Endometrial microvascular endothelial cells (primary cell): ENCODE measurements around the gene MMP24. TPM values are rescaled to one million over a fixed set of nuclear protein-coding genes. Genes with fewer than 3 reads are reported as not detected.

Source experiments
- in situ Hi-C: cut with HindIII; loops from 2 replicates; pipeline ENCODE4 v1.10.0; 2017; ENCODE audit warnings: low sequenced_read_pairs, low pct_unique_long_range_greater_than_20kb; ENCODE audit errors: inconsistent ontology term
- total RNA-seq: library from RNA; depleted of rRNA; stranded (reverse); fragments of >200 nt; gene quantifications from one replicate; pipeline ENCODE4 v1.2.3, GENCODE V29; 2015; ENCODE audit errors: inconsistent ontology term

MMP24 gene
- total RNA-seq, 1 donor from 2014 or later: 0.09 TPM

DNA sequence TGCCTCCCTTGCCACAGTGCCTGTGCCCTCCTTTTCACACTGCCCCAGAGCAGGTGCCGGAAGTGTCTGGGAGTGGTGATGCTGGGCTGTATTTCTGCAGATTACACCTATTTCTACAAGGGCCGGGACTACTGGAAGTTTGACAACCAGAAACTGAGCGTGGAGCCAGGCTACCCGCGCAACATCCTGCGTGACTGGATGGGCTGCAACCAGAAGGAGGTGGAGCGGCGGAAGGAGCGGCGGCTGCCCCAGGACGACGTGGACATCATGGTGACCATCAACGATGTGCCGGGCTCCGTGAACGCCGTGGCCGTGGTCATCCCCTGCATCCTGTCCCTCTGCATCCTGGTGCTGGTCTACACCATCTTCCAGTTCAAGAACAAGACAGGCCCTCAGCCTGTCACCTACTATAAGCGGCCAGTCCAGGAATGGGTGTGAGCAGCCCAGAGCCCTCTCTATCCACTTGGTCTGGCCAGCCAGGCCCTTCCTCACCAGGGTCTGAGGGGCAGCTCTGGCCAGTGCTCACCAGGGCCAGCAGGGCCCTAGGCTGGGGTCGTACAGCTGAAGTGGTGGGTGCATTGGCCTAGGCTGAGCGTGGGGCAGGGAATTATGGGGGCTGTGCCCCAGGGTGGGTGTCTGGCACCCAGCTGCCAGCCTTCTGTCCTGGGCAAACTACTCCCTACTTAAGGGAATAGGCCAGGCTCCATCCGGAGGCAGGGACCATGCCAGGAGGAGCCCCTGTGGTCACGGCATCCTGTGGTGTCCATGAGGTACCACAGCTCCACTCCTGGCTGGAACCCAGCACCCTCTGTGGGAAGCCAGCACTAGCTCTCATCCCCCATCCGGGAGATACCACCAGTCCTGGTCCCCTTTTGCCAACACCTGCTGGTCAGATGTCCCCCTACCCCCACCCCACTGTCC is 47.9 kb downstream of the MMP24 start:
- in situ Hi-C loops: no loop called here

DNA sequence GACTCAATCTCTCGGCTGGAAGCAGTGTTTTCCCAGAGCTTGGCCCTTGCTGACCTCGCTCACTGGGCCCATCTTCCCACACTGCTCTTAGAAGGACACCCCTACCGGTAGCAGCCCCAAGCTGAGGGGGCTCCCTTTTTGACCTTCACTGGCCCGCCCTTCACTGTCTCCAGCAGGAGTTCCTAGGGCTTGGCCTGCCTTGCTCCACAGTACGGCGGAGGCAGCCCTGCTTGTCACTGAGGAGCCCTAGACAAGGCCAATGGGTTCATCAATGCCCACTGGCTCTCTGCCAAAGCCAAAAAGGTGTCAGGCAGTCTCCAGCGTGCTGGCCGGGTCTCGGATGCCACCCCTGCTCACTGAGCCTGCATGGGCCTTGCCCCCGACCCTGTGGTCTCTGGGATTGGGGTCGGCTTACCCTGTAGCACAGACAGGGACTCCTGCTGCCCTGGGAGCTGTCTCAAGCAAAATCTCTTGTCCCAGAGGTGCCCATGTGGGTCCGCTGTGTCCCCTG is 49.3 kb downstream of the MMP24 start:
- in situ Hi-C loops: no loop called here

DNA sequence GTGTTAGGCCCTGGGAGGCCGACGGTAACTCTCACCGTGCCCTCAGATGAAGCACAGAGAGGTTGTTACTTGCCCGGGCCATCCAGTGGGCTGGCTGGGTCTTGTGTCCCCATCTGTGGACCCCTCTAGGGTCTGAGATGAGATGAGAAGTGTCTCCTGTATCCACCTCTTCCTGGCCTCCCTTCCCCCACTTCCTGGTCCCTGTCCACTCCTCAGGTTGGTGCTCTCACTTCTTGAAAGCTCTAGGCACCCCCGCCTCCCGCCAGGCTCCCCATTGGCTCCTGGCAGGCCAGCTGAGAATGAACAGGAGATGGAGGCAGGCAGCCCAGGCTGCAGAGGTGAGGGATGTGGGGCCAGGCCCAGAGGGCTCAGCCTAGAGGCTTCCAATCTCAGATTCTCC is 49.9 kb downstream of the MMP24 start:
- in situ Hi-C loops: no loop called here

DNA sequence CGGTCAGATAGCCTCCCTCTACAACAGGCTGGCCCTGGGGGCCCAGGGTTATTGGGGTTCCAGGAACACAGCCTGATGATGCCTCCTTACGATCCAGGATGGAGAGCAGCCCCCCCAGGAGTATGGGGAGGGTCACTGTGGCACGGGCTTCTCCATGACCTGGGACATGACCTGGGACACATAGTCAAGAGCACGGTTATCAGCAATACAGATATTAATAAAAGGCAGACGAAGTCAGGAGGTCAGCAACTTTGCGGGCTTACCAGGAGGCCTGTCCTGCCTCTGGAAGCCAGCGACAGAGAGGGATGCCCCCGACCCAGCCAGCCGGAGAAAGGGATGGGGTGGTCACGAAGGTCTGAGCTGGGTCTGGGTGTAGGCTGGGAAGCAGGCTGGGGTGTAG is 50.6 kb downstream of the MMP24 start:
- in situ Hi-C loops: no loop called here

DNA sequence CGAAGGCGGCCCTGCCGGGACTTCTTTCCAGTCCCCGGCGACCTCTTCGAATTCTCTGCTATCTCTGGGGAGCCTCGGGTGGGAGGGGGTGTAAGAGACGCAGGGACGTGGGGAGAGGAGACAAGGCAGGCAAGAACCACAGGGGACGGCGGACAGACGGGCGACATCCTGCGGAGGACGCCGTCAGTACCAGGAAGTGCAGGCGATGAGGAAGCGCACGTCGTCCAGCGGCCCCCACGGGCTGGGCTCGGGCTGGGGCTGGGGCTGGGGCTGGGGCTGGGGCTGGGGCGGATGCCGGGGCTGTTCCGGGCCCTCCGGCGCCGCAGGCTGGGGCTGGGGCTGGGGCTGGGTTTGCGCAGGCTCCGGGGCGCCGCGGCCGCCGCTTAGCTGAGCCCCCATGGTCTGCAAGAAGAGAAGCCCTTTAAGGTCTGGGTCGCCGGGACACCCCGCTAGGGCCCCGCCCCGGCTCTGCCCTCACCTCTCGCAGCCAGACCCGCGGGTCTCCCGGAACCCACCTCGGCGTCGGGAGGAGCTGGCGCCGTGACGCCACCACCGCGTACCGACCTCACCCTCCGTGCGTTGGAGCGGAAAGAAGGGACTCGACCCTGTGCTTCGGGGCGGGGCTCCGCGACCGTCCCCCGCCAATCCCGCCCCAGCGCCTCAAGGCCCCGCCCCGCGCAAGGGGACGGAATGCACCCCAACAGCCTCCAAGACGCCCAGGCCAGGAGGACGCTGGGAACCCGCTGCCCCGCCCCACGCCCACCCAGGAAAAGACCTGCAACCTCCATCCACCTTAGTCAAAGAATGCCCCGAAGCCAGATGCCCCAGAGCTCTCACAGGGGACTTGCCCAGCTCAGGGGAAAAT is 51.3 kb downstream of the MMP24 start, which contains the start of gene MMP24OS:
MMP24OS (minus strand) TSS at position 592 of the 865 bp plus-strand sequence; CDS start at position 399, 193 bp downstream.
- in situ Hi-C loops: no loop called here

DNA sequence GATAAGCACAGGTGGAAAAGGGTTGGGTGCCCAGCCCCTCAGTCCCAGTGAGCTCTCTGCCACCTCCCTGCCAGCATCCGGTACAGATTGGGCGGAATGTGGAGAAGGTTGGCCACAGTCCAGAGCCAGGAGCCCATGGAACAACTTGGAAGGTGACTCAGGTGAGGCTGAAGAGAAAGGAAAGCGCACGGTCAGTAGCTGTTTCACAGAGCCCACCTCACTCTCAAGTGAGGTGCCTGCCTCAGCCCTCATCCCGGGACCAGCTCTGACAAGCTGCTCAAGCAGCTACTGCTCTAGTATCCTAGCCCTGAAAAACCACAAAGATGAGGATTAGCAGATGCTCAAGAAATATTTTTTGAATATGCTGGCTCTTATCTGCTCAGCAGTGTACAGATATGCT is 52.5 kb downstream of the MMP24 start:
- in situ Hi-C loops: no loop called here

DNA sequence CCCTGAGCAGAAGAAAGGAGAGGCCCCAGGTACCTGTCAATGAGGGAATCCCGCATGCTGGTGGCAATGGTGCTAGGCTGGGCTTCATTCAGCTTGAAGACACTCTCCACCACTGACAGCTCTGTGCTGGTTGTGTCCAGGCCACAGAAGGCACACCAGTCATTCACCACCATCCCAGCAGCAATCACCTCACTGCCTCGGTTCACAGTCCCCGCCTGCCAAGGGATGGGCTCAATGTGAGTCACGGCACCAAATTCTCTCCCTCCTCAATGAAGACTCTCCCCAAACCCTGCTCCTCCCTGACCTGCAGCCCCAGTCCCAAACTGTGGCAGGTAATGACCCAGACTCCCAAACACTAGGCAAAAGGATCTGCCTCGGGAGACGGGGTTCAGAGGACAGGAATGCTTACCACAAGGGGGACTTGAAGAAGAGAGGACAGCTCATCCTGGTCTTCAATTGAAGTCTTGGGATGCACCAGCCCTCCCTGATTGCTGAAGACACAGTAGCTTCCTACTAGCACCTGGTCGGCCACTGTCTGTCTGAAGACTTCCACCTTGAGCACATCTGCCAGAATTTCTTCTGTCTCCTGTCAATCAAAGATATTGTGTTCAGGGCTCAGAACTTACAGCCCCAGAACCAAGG is 53.2 kb downstream of the MMP24 start:
- in situ Hi-C loops: no loop called here

DNA sequence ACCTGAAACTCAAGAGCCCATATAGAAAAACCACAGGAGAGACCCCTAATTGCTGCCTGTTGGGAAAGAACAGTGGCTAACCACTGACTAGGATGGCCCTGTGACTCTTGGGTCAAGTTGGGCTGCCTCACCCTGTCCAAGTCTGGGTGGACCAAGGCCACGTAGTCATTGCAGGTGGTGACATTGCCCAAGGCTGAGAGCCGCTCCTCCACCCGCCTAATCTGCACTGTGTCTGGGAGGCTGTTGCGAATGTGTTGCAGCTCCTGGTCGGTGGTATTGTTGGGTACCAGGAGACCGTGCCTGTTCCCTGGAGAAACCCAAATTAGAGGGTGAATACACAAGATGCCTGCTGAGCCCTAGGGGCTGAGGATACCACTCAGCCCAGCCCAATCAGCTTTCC is 54.0 kb downstream of the MMP24 start:
- in situ Hi-C loops: no loop called here

DNA sequence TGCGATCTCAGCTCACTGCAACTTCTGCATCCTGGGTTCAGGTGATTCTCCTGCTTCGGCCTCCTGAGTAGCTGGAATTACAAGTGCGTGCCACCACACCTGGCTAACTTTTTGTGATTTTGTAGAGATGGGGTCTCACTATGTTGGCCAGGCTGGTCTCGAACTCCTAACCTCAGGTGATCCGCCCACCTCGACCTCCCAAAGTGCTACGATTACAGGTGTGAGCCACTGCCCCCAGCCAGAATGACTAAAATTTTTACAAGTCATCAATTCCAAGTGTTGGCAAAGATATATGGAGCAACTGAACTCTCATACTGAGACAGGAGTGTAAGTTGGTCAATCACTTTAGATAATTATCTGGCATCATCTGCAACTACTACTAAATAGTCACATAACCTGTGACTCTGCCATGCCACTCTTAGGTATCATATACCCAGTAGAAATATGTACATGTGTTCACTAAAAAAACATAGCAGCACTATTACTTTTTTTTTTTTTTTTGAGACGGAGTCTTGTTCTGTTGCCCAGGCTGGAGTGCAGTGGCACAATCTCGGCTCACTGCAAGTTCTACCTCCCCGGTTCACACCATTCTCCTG is 55.1 kb downstream of the MMP24 start:
- in situ Hi-C loops: no loop called here

DNA sequence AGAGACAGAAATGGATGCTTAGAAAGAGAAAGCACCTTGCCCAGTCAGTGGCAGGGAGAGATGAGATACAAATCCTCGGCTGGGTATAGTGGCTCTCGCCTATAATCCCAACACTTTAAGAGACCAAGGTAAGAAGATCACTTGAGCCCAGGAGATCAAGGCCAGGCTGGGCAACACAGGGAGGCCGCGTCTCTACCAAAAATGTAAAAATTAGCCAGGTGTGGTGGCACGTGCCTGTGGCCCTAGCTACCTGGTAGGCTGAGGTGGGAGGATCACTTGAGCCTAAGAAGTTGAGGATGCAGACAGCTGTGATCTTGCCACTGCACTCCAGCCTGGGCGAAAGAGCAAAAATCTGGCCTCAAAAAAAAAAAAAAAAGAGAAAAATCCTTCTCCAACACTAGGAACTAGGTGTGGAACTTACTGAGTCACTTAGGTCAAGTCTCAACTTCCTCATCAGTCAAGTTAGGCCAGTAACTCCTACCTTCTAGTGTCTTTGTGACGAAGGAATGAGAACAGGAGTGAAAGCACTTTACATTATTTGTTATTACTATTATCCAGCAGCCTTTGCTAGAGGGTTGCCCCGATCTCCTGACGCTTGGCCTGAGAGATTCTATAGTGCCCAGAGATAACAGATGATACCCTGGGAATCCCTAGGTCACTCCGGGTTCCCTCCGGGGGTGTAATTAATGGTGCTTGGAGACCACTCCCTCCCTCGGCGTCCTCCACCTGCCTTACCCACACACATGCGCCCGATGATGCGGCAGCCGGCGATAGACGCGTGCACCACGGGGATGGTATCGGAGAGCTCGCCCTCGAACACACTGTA is 57.2 kb downstream of the MMP24 start:
- in situ Hi-C loops: no loop called here

DNA sequence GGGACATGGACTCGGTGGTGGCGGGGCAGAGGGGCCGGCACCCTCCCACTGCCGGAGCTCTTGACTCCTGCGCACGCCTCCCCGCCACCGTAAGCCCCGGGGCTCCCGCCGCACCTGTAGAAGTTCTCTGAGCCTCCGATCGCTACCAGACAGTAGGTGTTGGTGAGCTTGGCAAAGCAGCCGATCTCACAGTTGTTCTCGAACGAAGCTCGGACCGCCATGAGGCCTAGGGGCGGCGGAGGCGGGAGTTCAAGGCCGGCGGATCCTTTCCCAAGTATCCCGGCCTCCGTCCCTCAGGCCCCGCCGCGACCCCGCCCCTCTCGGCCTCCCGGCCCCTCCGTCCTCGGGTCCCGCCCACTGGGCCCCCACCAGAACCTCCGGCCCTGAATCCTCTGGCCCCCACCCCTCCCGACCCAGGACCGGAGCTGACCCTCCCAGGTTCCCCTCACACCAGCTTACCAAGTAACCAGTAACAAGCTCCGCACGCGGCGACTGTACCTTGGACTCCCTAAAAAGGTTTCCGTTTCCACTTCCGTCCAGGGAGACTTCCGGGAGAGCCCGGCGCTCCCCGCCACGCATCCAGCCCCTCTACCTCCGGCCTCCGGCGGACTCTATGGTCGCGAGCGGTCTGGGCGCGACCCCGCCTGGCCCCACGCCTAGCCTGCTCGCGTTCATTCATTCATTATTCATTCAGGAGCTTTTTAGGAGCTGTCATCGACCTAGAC is 57.9 kb downstream of the MMP24 start, which contains the start of gene EIF6:
EIF6 (minus strand) TSS at position 506 of the 725 bp plus-strand sequence; CDS start at position 221, 285 bp downstream.
- in situ Hi-C loops: no loop called here

DNA sequence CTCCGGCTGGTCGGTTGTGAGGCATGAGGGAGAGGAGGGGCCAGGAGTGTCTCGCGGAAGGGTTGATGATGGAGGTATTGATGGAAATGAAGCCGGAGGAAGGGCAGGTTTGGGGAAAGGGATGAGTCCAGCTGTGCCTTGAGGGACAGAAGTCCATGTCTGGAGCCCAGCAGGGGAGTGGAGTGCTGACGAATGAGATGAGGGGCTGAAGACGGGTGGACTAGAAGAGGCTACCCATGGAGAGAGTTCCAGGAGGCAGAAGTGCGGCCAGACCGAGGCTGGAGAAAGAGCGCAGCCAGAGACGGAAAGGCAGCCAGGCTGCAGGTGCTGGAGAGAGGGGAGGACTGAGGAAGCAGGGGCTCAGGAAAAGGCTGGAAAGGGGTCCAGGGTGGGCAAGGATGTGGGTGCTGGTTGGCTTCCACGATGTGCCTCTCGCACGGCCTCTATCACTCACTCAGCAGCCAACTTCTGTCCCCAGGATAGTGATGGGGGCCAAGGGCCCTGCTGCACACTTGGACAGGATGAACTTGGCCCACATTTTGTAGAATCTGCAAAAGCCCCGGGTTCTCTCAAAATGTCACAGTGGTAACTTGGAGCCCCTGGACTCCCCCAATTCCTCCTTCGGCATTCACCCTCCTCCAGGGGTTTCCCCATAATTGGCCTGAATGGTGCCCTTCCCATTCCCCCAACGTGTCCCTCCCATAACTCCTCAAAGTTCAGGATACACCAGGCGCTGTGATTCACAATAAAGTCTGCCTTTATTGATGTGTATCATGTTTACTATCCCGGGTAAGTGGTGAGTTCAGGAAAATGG is 58.7 kb downstream of the MMP24 start:
- in situ Hi-C loops: no loop called here

DNA sequence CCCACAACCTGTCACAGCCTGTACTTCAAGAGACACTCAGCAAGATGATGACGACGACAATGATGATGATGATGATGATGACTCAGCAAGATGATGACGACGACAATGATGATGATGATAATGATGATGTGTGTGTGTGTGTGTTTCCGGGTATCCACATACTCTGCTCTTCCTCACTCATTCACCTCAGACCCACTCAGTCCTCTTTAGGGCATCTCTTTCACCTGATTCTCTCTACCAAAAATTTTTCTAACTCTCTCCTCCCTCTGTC is 59.3 kb downstream of the MMP24 start:
- in situ Hi-C loops: no loop called here

DNA sequence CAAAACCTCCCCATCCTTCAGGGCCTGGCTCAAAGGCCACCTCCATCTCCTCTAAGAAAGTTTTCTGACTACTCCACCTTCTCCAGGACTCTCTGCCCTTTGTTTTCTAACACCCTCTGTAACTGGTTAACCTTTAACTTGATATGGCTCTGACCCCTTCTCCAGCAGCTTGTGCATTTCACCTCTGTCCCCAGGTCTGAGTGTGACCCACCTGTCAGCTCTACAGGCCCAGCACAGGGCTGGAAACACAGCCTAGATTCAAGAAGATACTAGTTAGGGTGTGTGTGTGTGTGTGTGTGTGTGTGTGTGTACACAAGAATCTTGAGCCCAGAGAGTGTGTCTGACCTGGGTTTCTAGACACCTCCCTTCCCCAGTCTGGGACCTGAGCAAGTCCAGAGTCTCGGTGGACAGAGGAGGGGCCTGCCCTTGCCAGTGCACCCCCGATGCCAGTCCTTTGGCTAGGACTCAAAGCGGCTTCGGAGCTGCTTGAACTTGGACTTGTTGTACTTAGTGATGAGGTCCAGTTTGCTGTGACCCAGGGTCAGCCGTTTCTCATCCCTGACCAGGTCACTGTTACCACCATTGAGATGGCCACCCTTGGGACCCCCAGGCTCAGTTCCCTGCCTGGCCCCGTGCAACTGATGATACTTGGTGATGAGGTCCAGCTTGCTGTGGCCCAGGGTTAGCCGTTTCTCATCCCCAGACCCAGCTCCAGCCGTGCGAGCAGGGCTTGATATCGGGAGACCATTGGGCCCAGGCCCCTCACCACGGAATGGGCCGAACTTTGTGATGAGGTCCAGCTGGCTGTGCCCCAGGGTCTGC is 59.8 kb downstream of the MMP24 start:
- in situ Hi-C loops: no loop called here

DNA sequence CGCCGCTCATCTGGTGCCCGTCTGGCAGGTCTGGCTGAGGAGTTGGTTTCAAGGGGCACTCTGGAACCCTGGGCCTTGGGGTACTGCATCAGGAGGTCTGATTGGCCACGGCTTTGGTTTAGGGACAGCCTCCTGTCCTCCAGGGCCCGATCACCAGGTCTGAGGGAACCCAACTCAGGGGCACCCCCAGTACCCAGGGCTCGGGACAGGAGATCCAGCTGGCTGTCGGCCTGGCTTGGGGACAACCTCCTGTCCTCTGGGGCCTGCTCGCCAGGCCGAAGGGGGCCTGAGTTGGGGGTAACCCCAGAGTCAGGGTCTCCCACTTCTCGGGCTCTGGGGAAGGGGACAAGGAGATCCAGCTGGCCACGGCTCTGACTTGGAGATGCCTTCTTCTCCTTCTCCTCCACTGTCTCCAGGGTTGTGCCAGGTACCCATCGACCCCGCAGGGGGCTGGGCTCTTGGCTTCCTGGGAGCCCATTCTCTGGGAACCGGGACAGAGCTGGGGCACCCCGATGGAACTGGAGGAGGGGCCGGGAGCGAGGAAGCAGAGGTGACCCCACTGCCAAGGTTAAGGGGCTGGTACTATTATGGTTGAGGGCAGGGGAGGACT is 60.5 kb downstream of the MMP24 start:
- in situ Hi-C loops: no loop called here
